ENCODE results near the gene CCL27.

- TF ChIP-seq CTCF (IDR thresholded peaks at IDR 0.05) (no peak), POLR2A (IDR thresholded peaks at IDR 0.05) (no peak), EP300 (IDR thresholded peaks at IDR 0.05) (no peak), POLR2AphosphoS5 (IDR thresholded peaks at IDR 0.05) (no peak)
Measured at GRCh38 chr9:34658461-34658860, 4.0 kb downstream of the CCL27 start.

All from upper lobe of left lung (tissue), 4 donors.